ENCODE measurements around the gene PHF13. TPM values are rescaled to one million over a fixed set of nuclear protein-coding genes. Genes with fewer than 3 reads are reported as not detected.

Gene PHF13
- total and polyA plus RNA-seq, 8 donors: 2.7 to 16.9 (median 6.2) TPM

GRCh38 chr1:6580593-6581409, 32.7 kb upstream of the PHF13 start:
- TF ChIP-seq CTCF (IDR thresholded peaks at IDR 0.05): no peak
- no peak for TF ChIP-seq POLR2AphosphoS5 (IDR thresholded peaks at IDR 0.05)
- intact Hi-C loops (cut with DNase I; ENCODE audit: low total_unique reads): no loop called here
- Histone ChIP-seq H3K27me3 (no peaks in the 10 kb centered on the region), H3K4me1 (peaks cover 32 to 61% (median 52%) of the 10 kb centered on the region in 4 donors), H3K27ac (peak overlapping the region; percentile 94 to 99 (median 98)), H3K36me3 (peaks cover 0 to 5% (median 1%) of the 10 kb centered on the region in 4 donors), H3K4me3 (peak overlapping the region; percentile 74 to 97 (median 92)), H3K9me3 (no peaks in the 10 kb centered on the region)
- 13 to 26% (median 22%) methylated on average over 17 to 19 of the region's 19 CpGs for WGBS, 5 donors
- peak in 1 of 2 donors; percentile 32 for DNase-seq

- H3K4me1 ChIP-seq: peaks cover 32 to 68% (median 56%) of the 10 kb centered on the region in 4 donors
- intact Hi-C loops (cut with DNase I; ENCODE audit: low total_unique reads): no loop called here
- peak overlapping the region; percentile 62 to 99 (median 98) for H3K27ac ChIP-seq
- H3K9me3 ChIP-seq: no peaks in the 10 kb centered on the region
- peak overlapping the region in 1 of 4 donors; percentile 24 for H3K4me3 ChIP-seq
- DNase-seq: peak in 1 of 2 donors; percentile 46
- H3K27me3 ChIP-seq: no peaks in the 10 kb centered on the region
- WGBS, 5 donors: 37 to 52% (median 39%) methylated on average over 10 of the region's 10 CpGs
- TF ChIP-seq EP300 (IDR thresholded peaks at IDR 0.05) (no peak), CTCF (IDR thresholded peaks at IDR 0.05) (no peak), POLR2AphosphoS5 (IDR thresholded peaks at IDR 0.05) (no peak), POLR2A (IDR thresholded peaks at IDR 0.05) (no peak)
- peaks cover 0 to 11% (median 5%) of the 10 kb centered on the region in 4 donors for H3K36me3 ChIP-seq
Measured at GRCh38 chr1:6581561-6582305, 31.8 kb upstream of the PHF13 start.

GRCh38 chr1:6582370-6582769, 31.2 kb upstream of the PHF13 start:
- Histone ChIP-seq H3K4me3 (peak overlapping the region in 1 of 4 donors; percentile 24), H3K27ac (peak overlapping the region; percentile 62 to 99 (median 98))

More at GRCh38 chr1:6582370-6582769, 31.2 kb upstream of the PHF13 start:
- WGBS, 5 donors: 28 to 50% (median 33%) methylated on average over 1 of the region's 1 CpG
- Histone ChIP-seq H3K9me3 (no peaks in the 10 kb centered on the region), H3K27me3 (no peaks in the 10 kb centered on the region), H3K36me3 (peaks cover 0 to 17% (median 11%) of the 10 kb centered on the region in 4 donors), H3K4me1 (peaks cover 38 to 74% (median 63%) of the 10 kb centered on the region in 4 donors)
- TF ChIP-seq EP300 (IDR thresholded peaks at IDR 0.05): no peak
- TF ChIP-seq CTCF (IDR thresholded peaks at IDR 0.05): no peak
- TF ChIP-seq POLR2AphosphoS5 (IDR thresholded peaks at IDR 0.05): no peak
- DNase-seq: peak; percentile 65 to 78
- intact Hi-C loops (cut with DNase I; ENCODE audit: low total_unique reads): no loop called here
